IMR-90 (cell line): Measurements from ENCODE around the gene NFKBIE.

Experiments used
- CEBPB ChIP-seq: IDR thresholded peaks from 2 replicates; pipeline ENCODE4 v1.6.1; 2012; ENCODE audit warnings: low read depth, low read length, improper control_type of control experiment
- CHD1 ChIP-seq: IDR thresholded peaks from 2 replicates; pipeline ENCODE4 v1.6.1; 2012; ENCODE audit warnings: low read depth, low read length, improper control_type of control experiment
- MAZ ChIP-seq: IDR thresholded peaks from 2 replicates; pipeline ENCODE4 v1.6.1; 2012; ENCODE audit warnings: low read depth, mild to moderate bottlenecking, low read length, improper control_type of control experiment, moderate library complexity, borderline replicate concordance
- NFE2L2 ChIP-seq: fragments of 150-350 bp; IDR thresholded peaks from 2 replicates; pipeline ENCODE4 v1.6.1; 2016; ENCODE audit warnings: low read depth, mild to moderate bottlenecking, low read length
- POLR2A ChIP-seq: IDR thresholded peaks from 2 replicates; pipeline ENCODE4 v1.6.1; 2012; ENCODE audit warnings: mild to moderate bottlenecking, low read depth, low read length
- RAD21 ChIP-seq: IDR thresholded peaks from 2 replicates; pipeline ENCODE4 v1.6.1; 2012; ENCODE audit warnings: low read length, improper control_type of control experiment
- RCOR1 ChIP-seq: IDR thresholded peaks from 2 replicates; pipeline ENCODE4 v1.6.1; 2012; ENCODE audit warnings: mild to moderate bottlenecking, low read length, improper control_type of control experiment; ENCODE audit not compliant: insufficient replicate concordance
- TF ChIP-seq, protein P1 (sequence below): conservative IDR thresholded peaks from 2 replicates; pipeline ENCODE4 v1.5.1; 2012; ENCODE audit warnings: mild to moderate bottlenecking, low read depth, low read length, improper control_type of control experiment
- TF ChIP-seq, protein P2 (sequence below): fragments of 150-350 bp; IDR thresholded peaks from 2 replicates; pipeline ENCODE4 v1.6.1; 2017; ENCODE audit warnings: mild to moderate bottlenecking, antibody characterized with exemption, low read length, low read depth

DNA sequence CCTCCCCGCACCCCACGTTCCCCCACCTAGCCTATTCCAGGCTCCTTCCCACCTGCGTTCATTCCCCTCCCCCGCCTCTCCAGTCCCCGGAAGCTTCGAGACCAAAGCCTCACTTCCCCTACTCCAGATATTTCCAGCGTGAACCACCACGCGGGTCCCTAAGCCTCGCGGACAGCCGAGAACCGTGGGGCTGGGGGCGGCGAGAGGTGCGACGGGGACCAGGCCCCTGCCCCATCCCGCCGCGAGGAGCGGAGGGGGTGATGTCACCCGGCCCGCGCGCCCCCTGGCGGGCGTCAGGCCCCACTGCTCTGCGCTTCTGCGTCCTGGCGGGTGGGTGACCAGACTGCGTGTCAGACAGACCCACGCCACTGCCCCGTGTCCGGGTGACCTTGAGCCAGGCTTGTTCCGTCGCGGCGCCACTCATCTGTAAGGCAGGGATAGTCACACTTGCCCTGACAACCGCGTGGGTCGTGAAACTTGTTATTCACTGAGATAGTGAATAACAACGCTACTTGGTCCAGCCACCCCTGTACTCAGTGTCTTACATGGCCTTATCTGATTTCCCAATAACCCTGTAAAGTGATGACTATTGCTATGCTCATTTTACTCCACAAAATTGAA is 27.4 kb downstream of the NFKBIE start:
- no peak; the same call in 1 of the 2 replicates for TF ChIP-seq CHD1
- TF ChIP-seq, protein P1, sequence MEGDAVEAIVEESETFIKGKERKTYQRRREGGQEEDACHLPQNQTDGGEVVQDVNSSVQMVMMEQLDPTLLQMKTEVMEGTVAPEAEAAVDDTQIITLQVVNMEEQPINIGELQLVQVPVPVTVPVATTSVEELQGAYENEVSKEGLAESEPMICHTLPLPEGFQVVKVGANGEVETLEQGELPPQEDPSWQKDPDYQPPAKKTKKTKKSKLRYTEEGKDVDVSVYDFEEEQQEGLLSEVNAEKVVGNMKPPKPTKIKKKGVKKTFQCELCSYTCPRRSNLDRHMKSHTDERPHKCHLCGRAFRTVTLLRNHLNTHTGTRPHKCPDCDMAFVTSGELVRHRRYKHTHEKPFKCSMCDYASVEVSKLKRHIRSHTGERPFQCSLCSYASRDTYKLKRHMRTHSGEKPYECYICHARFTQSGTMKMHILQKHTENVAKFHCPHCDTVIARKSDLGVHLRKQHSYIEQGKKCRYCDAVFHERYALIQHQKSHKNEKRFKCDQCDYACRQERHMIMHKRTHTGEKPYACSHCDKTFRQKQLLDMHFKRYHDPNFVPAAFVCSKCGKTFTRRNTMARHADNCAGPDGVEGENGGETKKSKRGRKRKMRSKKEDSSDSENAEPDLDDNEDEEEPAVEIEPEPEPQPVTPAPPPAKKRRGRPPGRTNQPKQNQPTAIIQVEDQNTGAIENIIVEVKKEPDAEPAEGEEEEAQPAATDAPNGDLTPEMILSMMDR, result peak; percentile 92
- peak; percentile 92 for TF ChIP-seq MAZ
- no peak for TF ChIP-seq NFE2L2
- TF ChIP-seq CEBPB, result peak; percentile 81
- no peak; the same call in 1 of the 2 replicates for TF ChIP-seq POLR2A
- peak; percentile 42 for TF ChIP-seq RAD21
- TF ChIP-seq, protein P2, sequence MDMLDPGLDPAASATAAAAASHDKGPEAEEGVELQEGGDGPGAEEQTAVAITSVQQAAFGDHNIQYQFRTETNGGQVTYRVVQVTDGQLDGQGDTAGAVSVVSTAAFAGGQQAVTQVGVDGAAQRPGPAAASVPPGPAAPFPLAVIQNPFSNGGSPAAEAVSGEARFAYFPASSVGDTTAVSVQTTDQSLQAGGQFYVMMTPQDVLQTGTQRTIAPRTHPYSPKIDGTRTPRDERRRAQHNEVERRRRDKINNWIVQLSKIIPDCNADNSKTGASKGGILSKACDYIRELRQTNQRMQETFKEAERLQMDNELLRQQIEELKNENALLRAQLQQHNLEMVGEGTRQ, result no peak
- peak; percentile 12 for TF ChIP-seq RCOR1
